Activated CD4-positive, CD25-positive, alpha-beta regulatory T cell treated with anti-CD3 and anti-CD28 coated beads, Interleukin-2, amount 50 U/mL, for 72 hours (primary cell): ENCODE data around the gene IFT25.
"Not testable (repeated sequence)": the region's sequence is repeated elsewhere in the genome, so short reads cannot be mapped to it uniquely, and the experiment has no call there.

Experiments used
- DNase-seq: peaks from one replicate; pipeline ENCODE4 v3.0.0; 2021

Gene IFT25

DNA sequence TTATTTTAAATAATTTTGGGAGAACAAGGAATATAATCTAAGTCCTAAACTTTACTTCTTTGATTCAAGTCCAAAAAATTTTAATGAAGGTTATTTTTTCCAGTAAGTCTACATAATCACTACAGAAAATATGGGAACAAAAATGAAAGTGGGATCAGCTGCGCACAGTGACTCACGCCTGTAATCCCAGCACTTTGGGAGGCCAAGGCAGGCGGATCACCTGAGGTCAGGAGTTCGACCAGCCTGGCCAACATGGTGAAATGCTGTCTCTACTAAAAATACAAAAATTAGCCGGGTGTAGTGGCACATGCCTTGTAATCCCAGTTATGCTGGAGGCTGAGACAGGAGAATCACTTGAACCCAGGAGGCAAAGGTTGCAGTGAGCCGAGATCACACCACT lies 61.9 kb downstream of the IFT25 start:
- not testable (repeated sequence) for DNase-seq

- not testable (repeated sequence) for DNase-seq
Observed at GRCh38 chr1:53881853-53882252, 63.6 kb downstream of the IFT25 start.

- DNase-seq = no peak
Observed at GRCh38 chr1:53878492-53879105, 66.9 kb downstream of the IFT25 start.

DNA sequence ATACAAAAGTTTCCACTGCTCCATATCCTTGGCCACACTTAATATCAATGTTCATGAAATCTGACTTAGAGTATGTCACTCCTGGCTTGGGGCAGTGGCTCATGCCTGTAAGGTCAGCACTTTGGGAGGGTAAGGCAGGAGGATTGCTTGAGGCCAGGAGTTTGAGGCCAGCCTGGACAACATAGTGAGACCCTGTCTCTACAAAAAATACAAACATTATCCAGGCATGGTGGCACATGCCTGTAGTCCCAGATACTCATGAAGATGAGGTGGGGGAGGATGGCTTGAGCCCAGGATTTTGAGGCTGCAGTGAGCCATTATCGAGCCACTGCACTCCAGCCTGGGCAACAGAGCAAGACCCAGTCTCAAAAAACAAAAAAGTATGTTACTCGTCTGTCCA lies 70.3 kb downstream of the IFT25 start:
- not testable (repeated sequence) for DNase-seq

- DNase-seq = no peak
Observed at GRCh38 chr1:53871773-53872484, 73.6 kb downstream of the IFT25 start.
